ENCODE measurements around the gene ACTC1.

The ACTC1 gene

DNA sequence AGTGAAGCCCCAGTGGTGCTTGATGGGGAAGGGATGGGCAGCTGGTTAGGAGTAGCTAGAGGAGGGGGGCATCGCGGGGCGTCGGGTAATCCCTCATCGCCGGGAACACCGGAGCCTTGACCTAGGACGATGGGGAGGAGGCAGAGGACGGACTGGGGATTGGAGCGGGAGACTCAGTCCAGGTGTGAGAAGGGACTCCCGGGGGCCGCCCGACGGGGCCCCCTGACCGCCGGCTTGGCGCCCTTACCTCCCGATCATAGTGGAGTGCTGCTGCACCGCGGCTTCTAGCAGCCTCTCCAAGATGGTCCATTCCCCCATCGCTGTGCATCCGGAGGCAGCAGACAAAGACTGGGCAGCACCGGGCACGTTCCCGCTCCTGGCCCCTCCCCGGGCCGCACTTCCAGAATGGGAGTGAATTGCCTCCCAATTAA, 41.2 kb downstream of the ACTC1 start:
- no peak for DNase-seq (ENCODE audit: low read depth)
- H3K4me3 ChIP-seq (ENCODE audit: low read depth, low read length): no peak overlapping the region
- TF ChIP-seq, protein P1, sequence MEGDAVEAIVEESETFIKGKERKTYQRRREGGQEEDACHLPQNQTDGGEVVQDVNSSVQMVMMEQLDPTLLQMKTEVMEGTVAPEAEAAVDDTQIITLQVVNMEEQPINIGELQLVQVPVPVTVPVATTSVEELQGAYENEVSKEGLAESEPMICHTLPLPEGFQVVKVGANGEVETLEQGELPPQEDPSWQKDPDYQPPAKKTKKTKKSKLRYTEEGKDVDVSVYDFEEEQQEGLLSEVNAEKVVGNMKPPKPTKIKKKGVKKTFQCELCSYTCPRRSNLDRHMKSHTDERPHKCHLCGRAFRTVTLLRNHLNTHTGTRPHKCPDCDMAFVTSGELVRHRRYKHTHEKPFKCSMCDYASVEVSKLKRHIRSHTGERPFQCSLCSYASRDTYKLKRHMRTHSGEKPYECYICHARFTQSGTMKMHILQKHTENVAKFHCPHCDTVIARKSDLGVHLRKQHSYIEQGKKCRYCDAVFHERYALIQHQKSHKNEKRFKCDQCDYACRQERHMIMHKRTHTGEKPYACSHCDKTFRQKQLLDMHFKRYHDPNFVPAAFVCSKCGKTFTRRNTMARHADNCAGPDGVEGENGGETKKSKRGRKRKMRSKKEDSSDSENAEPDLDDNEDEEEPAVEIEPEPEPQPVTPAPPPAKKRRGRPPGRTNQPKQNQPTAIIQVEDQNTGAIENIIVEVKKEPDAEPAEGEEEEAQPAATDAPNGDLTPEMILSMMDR (IDR thresholded peaks at IDR 0.05; ENCODE audit: control insufficient read depth, extremely low read depth, insufficient read depth): no peak

DNA sequence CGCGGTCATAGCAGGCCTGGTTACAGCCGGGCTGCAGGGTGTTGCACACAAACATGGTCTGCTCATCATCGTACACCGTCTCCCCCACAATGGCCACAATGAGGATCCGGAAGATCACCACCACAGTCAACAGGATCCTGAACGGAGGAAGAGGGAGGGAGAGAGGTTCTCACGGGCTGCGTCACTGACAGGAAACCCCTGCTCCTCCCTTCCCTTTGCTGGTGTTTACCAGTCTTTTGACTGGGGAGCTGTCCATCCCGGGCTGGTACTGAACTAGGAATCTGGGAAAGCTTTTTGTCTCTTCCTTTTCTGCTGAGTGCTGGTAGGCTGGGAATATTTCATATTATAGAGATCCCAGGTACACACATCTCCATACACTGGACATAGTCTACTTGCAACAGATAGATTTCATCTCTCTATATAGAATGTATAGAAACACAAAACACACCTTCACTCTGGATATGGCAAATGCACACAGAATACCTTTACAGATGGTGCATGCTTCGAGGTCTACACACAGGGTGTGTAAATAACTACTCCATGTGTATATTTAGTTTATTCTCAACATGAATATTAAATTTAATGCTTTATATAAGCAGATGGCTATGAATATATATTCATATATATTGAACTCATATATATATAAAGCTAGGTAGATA, 42.0 kb downstream of the ACTC1 start:
- TF ChIP-seq, protein P1 (IDR thresholded peaks at IDR 0.05; ENCODE audit: control insufficient read depth, extremely low read depth, insufficient read depth): no peak
- no peak overlapping the region for H3K4me3 ChIP-seq (ENCODE audit: low read depth, low read length)
- peak; percentile 14 for DNase-seq (ENCODE audit: low read depth)

DNA sequence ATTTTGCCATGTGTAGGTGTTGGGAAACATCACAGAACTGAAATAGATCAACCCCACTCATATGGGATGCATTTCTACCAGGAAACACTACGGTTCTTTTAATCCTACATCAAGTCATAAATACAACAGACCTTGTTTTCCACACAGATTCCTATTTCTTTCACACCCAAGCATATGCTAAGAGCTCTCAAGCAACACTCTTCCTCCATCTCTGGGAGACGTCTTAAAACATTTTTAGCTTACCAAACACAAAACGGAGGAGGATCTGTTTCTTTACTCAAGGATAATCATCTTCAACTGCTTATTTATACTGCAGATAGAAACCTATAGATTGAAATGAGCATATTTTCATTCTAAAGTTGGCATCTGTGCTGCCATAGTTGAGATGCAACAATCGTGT, 45.7 kb downstream of the ACTC1 start:
- no peak for DNase-seq (ENCODE audit: low read depth)
- H3K4me3 ChIP-seq (ENCODE audit: low read depth, low read length): no peak overlapping the region
- TF ChIP-seq, protein P1 (IDR thresholded peaks at IDR 0.05; ENCODE audit: control insufficient read depth, extremely low read depth, insufficient read depth): no peak

Data from LNCaP clone FGC (cell line).